Sigmoid colon (tissue), 7 donors: Measurements from ENCODE around the gene SAMM50. TPM values are rescaled to one million over a fixed set of nuclear protein-coding genes. Genes with fewer than 3 reads are reported as not detected.

ENCODE experiments used
- DNase-seq: peaks from one replicate; pipeline ENCODE4 v3.0.0-alpha.2; 2019
- H3K27ac ChIP-seq, 4 donors: fragments of 200-600 bp; sonication (generic); one replicate each; pipeline ENCODE4 v1.5.1; 2016 to 2019; ENCODE audit warnings: mild to moderate bottlenecking in 1 of 4
- H3K27me3 ChIP-seq, 3 donors: fragments of 200-600 bp; sonication (generic); one replicate each; pipeline ENCODE4 v1.5.1; 2019; ENCODE audit warnings: mild to moderate bottlenecking in 1 of 3
- H3K36me3 ChIP-seq, 4 donors: fragments of 200-600 bp; sonication (generic); one replicate each; pipeline ENCODE4 v1.5.1; 2016 to 2019
- H3K4me1 ChIP-seq, 4 donors: fragments of 200-600 bp; sonication (generic); one replicate each; pipeline ENCODE4 v1.5.1; 2017 to 2019
- H3K4me3 ChIP-seq, 4 donors: fragments of 200-600 bp; sonication (generic); one replicate each; pipeline ENCODE4 v1.5.1; 2017 to 2019; ENCODE audit warnings: mild to moderate bottlenecking in 2 of 4, moderate library complexity in 1 of 4
- H3K9me3 ChIP-seq, 4 donors: fragments of 200-600 bp in 3 of 4; sonication (generic) in 3 of 4; one replicate each; pipeline versions ENCODE4 v1.5.1 to v1.6.1; 2013 to 2019
- EP300 ChIP-seq, 4 donors: sonication (generic); formaldehyde crosslinking; IDR thresholded peaks; one replicate each; pipeline ENCODE4 v1.6.1; 2017; ENCODE audit warnings: antibody characterized with exemption in 4 of 4
- POLR2A ChIP-seq, 2 donors: fragments of 450-650 bp; IDR thresholded peaks; one replicate each; pipeline ENCODE4 v1.6.1; 2016; ENCODE audit warnings: antibody characterized with exemption in 2 of 2, mild to moderate bottlenecking in 2 of 2, moderate library complexity in 2 of 2
- POLR2AphosphoS5 ChIP-seq, 4 donors: sonication (generic); formaldehyde crosslinking; IDR thresholded peaks; one replicate each; pipeline ENCODE4 v1.6.1; 2017; ENCODE audit warnings: antibody characterized with exemption in 4 of 4
- WGBS, 2 donors: extraction: QIAGEN DNeasy Blood & Tissue Kit; methylation state at CpG; one replicate each; pipeline ENCODE4 v1.1.7; 2013; 5-methylcytosine and 5-hydroxymethylcytosine counted together
- intact Hi-C: fragments of 100-400 bp; cut with DNase I; formaldehyde crosslinking; loops from one replicate; pipeline ENCODE4 v1.15.1; 2023
- polyA plus RNA-seq, 3 donors: library from polyadenylated mRNA; stranded (reverse); fragments of 200-250 nt; gene quantifications; one replicate each; pipeline ENCODE4 v1.2.3, GENCODE V29; 2013
- total RNA-seq, 4 donors: library from RNA; depleted of rRNA; stranded (reverse); fragments of >200 nt; gene quantifications; one replicate each; pipeline ENCODE4 v1.1.0, GENCODE V29; 2016
- TF ChIP-seq, protein P1 (sequence below), 4 experiments: fragments of 450-650 bp in 3 of 4; fragments of 200-600 bp in 1 of 4; IDR thresholded peaks; one replicate each; pipeline ENCODE4 v1.5.1; 2016 to 2019; ENCODE audit warnings: antibody characterized with exemption in 4 of 4, mild to moderate bottlenecking in 3 of 4, moderate library complexity in 2 of 4
- donor health status: healthy with polysubstance abuse.
- donor health status: Bipolar disorder and iron deficiency.
- donor health status: healthy.

SAMM50 gene
- total and polyA plus RNA-seq, 7 donors: 21.3 to 46.5 (median 33.0) TPM

DNA sequence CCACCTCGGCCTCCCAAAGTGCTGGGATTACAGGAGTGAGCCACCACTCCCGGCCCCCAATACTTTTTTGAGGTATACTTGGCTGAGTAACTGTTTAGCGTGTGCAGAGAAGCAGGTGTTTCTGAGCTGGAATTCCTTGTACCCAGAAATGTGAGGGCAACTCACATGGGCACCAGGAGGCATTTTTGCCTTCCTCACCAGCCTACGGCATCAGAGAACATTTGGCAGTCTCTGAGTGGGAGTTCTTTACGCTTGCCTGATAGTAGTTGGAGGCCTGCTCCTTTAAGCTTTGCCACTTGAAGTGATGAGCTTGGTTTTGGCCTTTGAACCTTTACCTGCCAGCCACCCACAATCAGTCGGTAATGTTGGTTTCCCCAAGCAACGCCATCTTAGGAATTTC, 78.0 kb downstream of the SAMM50 start:
- H3K4me3 ChIP-seq: no peak overlapping the region
- DNase-seq: no peak
- 80 to 87% methylated on average over 7 of the region's 7 CpGs for WGBS, 2 donors
- H3K36me3 ChIP-seq: no peaks in the 10 kb centered on the region
- no peaks in the 10 kb centered on the region for H3K27me3 ChIP-seq
- H3K4me1 ChIP-seq: peaks cover 0 to 15% (median 14%) of the 10 kb centered on the region in 4 donors
- no peaks in the 10 kb centered on the region for H3K9me3 ChIP-seq
- intact Hi-C loops: no loop called here
- TF ChIP-seq POLR2AphosphoS5 (IDR thresholded peaks at IDR 0.05): no peak
- no peak for TF ChIP-seq EP300 (IDR thresholded peaks at IDR 0.05)
- TF ChIP-seq POLR2A (IDR thresholded peaks at IDR 0.05): no peak
- TF ChIP-seq, protein P1, sequence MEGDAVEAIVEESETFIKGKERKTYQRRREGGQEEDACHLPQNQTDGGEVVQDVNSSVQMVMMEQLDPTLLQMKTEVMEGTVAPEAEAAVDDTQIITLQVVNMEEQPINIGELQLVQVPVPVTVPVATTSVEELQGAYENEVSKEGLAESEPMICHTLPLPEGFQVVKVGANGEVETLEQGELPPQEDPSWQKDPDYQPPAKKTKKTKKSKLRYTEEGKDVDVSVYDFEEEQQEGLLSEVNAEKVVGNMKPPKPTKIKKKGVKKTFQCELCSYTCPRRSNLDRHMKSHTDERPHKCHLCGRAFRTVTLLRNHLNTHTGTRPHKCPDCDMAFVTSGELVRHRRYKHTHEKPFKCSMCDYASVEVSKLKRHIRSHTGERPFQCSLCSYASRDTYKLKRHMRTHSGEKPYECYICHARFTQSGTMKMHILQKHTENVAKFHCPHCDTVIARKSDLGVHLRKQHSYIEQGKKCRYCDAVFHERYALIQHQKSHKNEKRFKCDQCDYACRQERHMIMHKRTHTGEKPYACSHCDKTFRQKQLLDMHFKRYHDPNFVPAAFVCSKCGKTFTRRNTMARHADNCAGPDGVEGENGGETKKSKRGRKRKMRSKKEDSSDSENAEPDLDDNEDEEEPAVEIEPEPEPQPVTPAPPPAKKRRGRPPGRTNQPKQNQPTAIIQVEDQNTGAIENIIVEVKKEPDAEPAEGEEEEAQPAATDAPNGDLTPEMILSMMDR (IDR thresholded peaks at IDR 0.05): no peak
- peak overlapping the region in 2 of 4 donors; percentile 1 to 18 for H3K27ac ChIP-seq

DNA sequence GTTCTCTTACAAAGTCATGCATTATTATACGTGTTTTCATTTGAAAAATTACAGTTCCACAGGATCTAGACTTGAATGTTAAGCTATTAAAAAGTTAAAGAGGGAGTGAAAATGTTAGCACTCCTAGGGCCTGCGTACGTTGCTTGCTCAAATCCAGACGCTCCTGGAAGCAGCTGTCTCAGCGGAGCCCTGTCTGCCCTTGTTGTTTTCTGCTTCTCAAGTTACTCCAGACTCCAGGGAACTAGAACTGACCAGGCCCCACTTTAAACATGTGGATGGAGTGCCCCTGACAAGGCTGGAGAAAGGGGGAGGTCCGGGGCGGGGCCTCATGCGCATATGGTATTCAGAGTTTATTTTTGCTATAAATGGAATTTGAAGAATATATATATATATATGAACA, 78.5 kb downstream of the SAMM50 start:
- intact Hi-C loops: no loop called here
- H3K4me3 ChIP-seq: no peak overlapping the region
- H3K27ac ChIP-seq: peak overlapping the region in 2 of 4 donors; percentile 1 to 18
- no peaks in the 10 kb centered on the region for H3K27me3 ChIP-seq
- no peaks in the 10 kb centered on the region for H3K36me3 ChIP-seq
- no peak for TF ChIP-seq POLR2A (IDR thresholded peaks at IDR 0.05)
- TF ChIP-seq EP300 (IDR thresholded peaks at IDR 0.05): no peak
- TF ChIP-seq, protein P1 (IDR thresholded peaks at IDR 0.05): no peak
- TF ChIP-seq POLR2AphosphoS5 (IDR thresholded peaks at IDR 0.05): no peak
- WGBS, 2 donors: 76 to 77% methylated on average over 8 of the region's 8 CpGs
- no peaks in the 10 kb centered on the region for H3K9me3 ChIP-seq
- H3K4me1 ChIP-seq: peaks cover 0 to 16% (median 15%) of the 10 kb centered on the region in 4 donors
- no peak for DNase-seq

DNA sequence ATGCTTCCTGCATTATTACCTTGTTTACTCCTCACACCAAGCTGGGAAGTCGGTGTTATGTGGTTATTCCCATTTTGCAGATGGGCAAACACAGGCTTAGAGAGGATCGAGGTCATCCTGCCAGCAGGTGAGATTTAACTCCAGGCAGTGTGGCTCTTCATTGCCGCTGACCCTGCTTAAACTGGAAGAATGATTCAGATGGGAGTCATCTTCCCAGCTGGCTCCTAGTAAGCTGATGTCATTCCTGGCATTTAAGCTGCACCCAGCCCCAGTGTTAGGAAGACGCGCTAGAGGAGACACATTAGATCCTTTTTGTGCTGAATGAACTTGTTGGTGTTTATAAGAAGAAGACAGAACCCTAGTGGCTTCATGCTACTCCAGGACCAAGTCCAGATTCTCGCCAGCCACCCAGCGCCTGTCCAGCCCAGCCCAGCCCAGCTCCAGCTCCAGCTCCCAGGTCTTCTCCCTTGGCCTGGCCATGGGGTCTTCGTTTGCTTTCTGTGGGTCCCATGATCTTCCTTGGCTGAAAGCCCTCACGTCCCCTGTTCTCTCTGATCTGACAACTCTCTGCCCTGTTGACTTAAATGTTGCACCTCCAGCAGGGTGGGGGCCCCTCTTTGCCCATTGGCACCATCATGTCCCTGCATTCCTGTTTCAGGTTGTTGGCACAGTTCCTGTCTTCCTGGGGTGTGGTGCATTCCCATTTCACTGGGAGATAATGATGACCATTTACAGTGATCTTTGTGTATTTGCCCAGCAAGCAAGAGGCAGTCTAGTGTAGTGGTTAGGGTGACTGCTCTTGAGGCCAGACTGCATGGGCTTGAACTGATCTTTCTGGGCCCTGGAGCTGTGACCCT, 82.5 kb downstream of the SAMM50 start:
- H3K4me1 ChIP-seq: peaks cover 0 to 23% (median 19%) of the 10 kb centered on the region in 4 donors
- DNase-seq: peak; percentile 85
- H3K36me3 ChIP-seq: no peaks in the 10 kb centered on the region
- WGBS, 2 donors: 70 to 76% methylated on average over 9 of the region's 9 CpGs
- no peaks in the 10 kb centered on the region for H3K9me3 ChIP-seq
- H3K27ac ChIP-seq: peak overlapping the region; percentile 62 to 80 (median 67)
- H3K4me3 ChIP-seq: no peak overlapping the region
- TF ChIP-seq POLR2AphosphoS5 (IDR thresholded peaks at IDR 0.05) (peak in 3 of 4 donors; percentile 46 to 83 (median 57)), EP300 (IDR thresholded peaks at IDR 0.05) (no peak)
- intact Hi-C loops: no loop called here
- H3K27me3 ChIP-seq: no peaks in the 10 kb centered on the region

DNA sequence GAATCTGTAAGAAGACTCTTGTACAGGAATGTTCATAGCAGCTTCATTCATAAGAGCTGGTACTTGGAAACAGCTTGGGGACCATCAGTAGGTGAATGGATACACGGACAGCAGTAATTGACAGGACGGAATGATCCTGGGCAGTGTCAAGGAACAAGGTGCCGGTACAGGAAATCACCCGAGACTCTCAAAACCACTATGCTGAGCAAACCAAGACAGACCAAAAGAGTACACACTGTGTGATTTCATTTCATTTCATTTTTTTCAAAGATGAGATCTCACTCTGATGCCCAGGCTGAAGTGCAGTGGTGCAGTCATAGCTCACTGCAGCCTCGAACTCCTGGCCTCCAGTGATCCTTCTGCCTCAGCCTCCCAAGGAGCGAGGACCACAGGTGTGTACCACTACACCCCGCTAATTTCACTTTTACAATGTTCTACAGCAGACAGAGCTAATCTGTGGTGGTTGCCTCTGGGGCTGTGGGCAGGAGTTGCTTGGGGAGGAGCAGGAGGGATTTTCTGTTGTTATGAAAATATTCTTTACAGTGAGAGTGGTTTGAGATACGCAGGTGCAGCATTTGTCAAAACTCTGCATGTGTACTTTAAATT, 84.4 kb downstream of the SAMM50 start:
- intact Hi-C loops: no loop called here
- WGBS, 2 donors: 82 to 86% methylated on average over 8 of the region's 8 CpGs
- TF ChIP-seq, protein P1 (IDR thresholded peaks at IDR 0.05): no peak
- TF ChIP-seq POLR2A (IDR thresholded peaks at IDR 0.05): no peak
- no peak for TF ChIP-seq POLR2AphosphoS5 (IDR thresholded peaks at IDR 0.05)
- no peak for TF ChIP-seq EP300 (IDR thresholded peaks at IDR 0.05)

More for the DNA sequence above, 84.4 kb downstream of the SAMM50 start:
- H3K27ac ChIP-seq: no peak overlapping the region
- H3K27me3 ChIP-seq: no peaks in the 10 kb centered on the region
- peaks cover 0 to 30% (median 19%) of the 10 kb centered on the region in 4 donors for H3K4me1 ChIP-seq
- no peak overlapping the region for H3K4me3 ChIP-seq
- H3K9me3 ChIP-seq: no peaks in the 10 kb centered on the region
- DNase-seq: no peak
- H3K36me3 ChIP-seq: no peaks in the 10 kb centered on the region
